ENCODE data around the gene MMP8. TPM values are rescaled to one million over a fixed set of nuclear protein-coding genes. Genes with fewer than 3 reads are reported as not detected.

Gene MMP8
- total RNA-seq, 1 experiment from 2014 or later, result not detected

- Histone ChIP-seq H3K4me1 (replicated peaks; ENCODE audit: insufficient read depth) (no peaks in the 10 kb centered on the region), H3F3A (ENCODE audit: insufficient read depth, low read depth) (no peaks in the 10 kb centered on the region), H3K79me2 (ENCODE audit: low read depth) (no peaks in the 10 kb centered on the region), H3K9me3 (ENCODE audit: insufficient read depth, low read depth) (no peaks in the 10 kb centered on the region), H3K27me3 (ENCODE audit: insufficient read depth, low read depth) (no peaks in the 10 kb centered on the region), H2AFZ (no peak overlapping the region), H3K36me3 (ENCODE audit: low read depth) (no peaks in the 10 kb centered on the region), H3K4me3 (no peak overlapping the region), H3K4me2 (no peak overlapping the region), H3K27ac (no peak overlapping the region), H4K20me1 (ENCODE audit: insufficient read depth) (no peaks in the 10 kb centered on the region), H3K9me2 (ENCODE audit: insufficient read depth) (no peaks in the 10 kb centered on the region)
- ChIA-PET POLR2A (ENCODE audit: unreplicated experiment) (no interaction called here), CTCF (no interaction called here)
- DNase-seq, result no peak
- TF ChIP-seq, protein P1, sequence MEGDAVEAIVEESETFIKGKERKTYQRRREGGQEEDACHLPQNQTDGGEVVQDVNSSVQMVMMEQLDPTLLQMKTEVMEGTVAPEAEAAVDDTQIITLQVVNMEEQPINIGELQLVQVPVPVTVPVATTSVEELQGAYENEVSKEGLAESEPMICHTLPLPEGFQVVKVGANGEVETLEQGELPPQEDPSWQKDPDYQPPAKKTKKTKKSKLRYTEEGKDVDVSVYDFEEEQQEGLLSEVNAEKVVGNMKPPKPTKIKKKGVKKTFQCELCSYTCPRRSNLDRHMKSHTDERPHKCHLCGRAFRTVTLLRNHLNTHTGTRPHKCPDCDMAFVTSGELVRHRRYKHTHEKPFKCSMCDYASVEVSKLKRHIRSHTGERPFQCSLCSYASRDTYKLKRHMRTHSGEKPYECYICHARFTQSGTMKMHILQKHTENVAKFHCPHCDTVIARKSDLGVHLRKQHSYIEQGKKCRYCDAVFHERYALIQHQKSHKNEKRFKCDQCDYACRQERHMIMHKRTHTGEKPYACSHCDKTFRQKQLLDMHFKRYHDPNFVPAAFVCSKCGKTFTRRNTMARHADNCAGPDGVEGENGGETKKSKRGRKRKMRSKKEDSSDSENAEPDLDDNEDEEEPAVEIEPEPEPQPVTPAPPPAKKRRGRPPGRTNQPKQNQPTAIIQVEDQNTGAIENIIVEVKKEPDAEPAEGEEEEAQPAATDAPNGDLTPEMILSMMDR (conservative IDR thresholded peaks at IDR 0.05), result 0 out of 2 replicates have a peak, but pooled peaks have one; percentile 27
- no peak for TF ChIP-seq EZH2 (IDR thresholded peaks at IDR 0.05; ENCODE audit: low read depth)
- intact Hi-C loops (cut with micrococcal nuclease; ENCODE audit: unreplicated experiment), result loop anchor here (10.0 kb wide), 1 partner anchor 1209 kb away; no protein-coding TSS in a partner anchor
- no TSS peak for BruUV-seq (replicated peaks)
Observed at GRCh38 chr11:102664001-102664752, 60.6 kb downstream of the MMP8 start.

- POLR2A ChIA-PET (ENCODE audit: unreplicated experiment), result no interaction called here
- TF ChIP-seq, protein P1 (conservative IDR thresholded peaks at IDR 0.05), result no peak
- TF ChIP-seq EZH2 (IDR thresholded peaks at IDR 0.05; ENCODE audit: low read depth), result no peak
- Histone ChIP-seq H3K27ac (no peak overlapping the region), H2AFZ (no peak overlapping the region), H3K79me2 (ENCODE audit: low read depth) (no peaks in the 10 kb centered on the region), H3K4me3 (no peak overlapping the region), H3K9me2 (ENCODE audit: insufficient read depth) (no peaks in the 10 kb centered on the region), H3K36me3 (ENCODE audit: low read depth) (no peaks in the 10 kb centered on the region), H3F3A (ENCODE audit: insufficient read depth, low read depth) (no peaks in the 10 kb centered on the region), H3K4me1 (replicated peaks; ENCODE audit: insufficient read depth) (no peaks in the 10 kb centered on the region), H3K9me3 (ENCODE audit: insufficient read depth, low read depth) (no peaks in the 10 kb centered on the region), H3K4me2 (no peak overlapping the region), H3K27me3 (ENCODE audit: insufficient read depth, low read depth) (no peaks in the 10 kb centered on the region), H4K20me1 (ENCODE audit: insufficient read depth) (no peaks in the 10 kb centered on the region)
- CTCF ChIA-PET, result no interaction called here
- intact Hi-C loops (cut with micrococcal nuclease; ENCODE audit: unreplicated experiment), result loop anchor here (10.0 kb wide), 1 partner anchor 1208 kb away; no protein-coding TSS in a partner anchor
- DNase-seq, result no peak
- BruUV-seq (replicated peaks), result no TSS peak
Observed at GRCh38 chr11:102662607-102663006, 62.1 kb downstream of the MMP8 start.

Other genes starting within 250 kb of the MMP8 start
- gene MMP7, start 194.2 kb downstream of the MMP8 start, total RNA-seq (2021), result 1.1 and 1.3 TPM in 2 replicates
- gene MMP20, start 99.6 kb downstream of the MMP8 start, total RNA-seq (2021), result not detected in 2 replicates
- gene MMP27, start 19.2 kb downstream of the MMP8 start, total RNA-seq (2021), result not detected in 2 replicates
- gene MMP10, start 55.7 kb upstream of the MMP8 start, total RNA-seq (2021), result not detected in 2 replicates
- 0.35 TPM in 1 of 2 replicates, not detected in the other for gene MMP1, start 73.2 kb upstream of the MMP8 start, total RNA-seq (2021)
- gene MMP3, start 118.7 kb upstream of the MMP8 start, total RNA-seq (2021), result not detected in 2 replicates
- not detected in 2 replicates for gene MMP12, start 150.0 kb upstream of the MMP8 start, total RNA-seq (2021)
- not detected in 2 replicates for gene MMP13, start 230.8 kb upstream of the MMP8 start, total RNA-seq (2021)